Ramos (cell line): ENCODE data around the gene SUZ12.
"Not testable (repeated sequence)": the region's sequence is repeated elsewhere in the genome, so short reads cannot be mapped to it uniquely, and the experiment has no call there.

Experiments used
- in situ Hi-C: fragments of 300-500 bp; cut with MboI; formaldehyde crosslinking; loops from one replicate; pipeline ENCODE4 v1.14.3; 2022; ENCODE audit warnings: low sequenced_read_pairs; ENCODE audit not compliant: unreplicated experiment

Gene SUZ12

DNA sequence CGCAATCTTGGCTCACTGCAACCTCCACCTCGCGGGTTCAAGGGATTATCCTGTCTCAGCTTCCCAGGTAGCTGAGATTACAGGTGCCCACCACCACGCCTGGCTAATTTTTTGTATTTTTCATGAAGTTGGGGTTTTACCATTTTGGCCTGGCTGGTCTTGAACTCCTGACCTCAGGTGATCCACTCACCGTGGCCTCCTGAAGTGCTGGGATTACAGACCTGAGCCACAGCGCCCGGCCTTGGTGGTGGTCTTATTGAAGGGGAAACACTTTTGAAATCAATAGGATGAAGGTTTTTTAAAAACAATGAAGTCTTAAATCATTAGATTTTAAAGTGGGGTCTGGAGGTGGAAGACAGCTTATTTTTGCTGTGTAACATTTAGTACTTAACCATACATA, 5.6 kb downstream of the SUZ12 start:
- in situ Hi-C loops: not testable (repeated sequence)

DNA sequence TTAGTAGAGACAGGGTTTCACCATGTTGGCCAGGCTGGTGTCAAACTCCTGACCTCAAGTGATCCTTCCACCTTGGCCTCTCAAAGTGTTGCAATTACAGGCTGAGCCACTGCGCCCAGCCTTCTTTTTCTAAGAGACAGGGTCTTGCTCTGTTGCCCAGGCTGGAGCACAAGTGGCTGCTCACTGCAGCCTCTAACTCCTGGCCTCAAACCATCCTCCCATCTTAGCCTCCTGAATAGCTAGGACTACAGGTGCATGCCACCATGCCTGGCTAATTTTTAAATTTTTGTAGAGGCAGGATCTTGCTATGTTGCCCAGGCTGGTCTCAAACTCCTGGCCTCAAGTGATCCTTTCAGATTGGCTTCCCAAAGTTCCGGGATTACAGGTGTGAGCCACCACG, 15.1 kb downstream of the SUZ12 start:
- in situ Hi-C loops: loop anchor here (25.0 kb wide), 1 partner anchor 410 kb away; the partner anchor contains the start of gene ZNF207

DNA sequence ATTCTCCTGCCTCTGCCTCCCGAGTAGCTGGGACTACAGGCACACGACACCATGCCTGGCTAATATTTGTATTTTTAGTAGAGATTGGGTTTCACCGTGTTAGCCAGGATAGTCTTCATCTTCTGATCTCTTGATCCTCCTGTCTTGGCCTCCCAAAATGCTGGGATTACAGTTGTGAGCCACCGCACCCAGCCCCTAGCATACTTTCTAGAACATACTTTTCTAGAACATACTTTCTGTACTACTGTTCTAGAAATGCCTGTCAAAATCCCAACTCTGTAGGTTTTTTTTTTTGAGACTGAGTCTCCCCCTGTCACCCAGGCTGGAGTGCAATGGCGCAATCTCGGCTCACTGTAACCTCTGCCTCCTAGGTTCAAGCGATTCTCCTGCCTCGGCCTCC, 27.3 kb downstream of the SUZ12 start:
- in situ Hi-C loops: loop anchor here (5.0 to 25.0 kb wide), 2 partner anchors 398 to 1207 kb away; partner anchors contain the start of gene ZNF207

DNA sequence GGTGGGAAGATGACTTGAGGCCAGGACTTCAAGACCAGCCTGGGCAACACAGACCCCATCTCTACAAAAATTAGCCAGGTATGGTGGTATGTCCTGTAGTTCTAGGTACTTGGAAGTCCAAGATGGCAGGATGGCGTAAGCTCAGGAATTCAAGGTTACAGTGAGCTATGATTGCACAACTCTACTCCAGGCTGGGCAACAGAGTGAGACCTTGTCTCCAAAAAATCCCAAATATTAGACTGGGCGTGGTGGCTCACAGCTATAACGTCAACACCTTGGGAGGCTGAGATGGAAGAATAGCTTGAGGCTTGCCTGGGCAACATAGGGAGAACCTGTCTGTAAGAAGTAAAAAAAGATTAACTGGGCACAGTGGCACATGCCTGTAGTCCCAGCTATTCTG, 30.8 kb downstream of the SUZ12 start:
- in situ Hi-C loops: loop anchor here (25.0 kb wide), 1 partner anchor 395 kb away; the partner anchor contains the start of gene ZNF207

DNA sequence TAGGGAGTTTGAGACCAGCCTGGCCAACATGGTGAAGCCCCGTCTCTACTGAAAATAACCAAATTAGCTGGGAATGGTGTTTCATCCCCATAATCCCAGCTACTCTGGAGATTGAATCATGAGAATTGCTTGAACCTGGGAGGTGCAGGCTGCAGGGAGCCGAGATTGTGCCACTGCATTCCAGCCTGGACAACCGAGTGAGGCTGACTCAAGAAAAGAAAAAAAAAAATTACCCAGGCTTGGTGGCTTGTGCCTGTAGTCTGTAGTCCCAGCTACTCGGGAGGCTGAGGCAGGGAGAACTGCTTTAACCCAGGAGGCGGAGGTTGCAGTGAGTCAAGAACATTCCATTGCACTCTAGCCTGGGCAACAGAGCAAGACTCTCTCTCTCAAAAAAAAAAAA, 33.6 kb downstream of the SUZ12 start:
- in situ Hi-C loops: loop anchor here (25.0 kb wide), 1 partner anchor 392 kb away; the partner anchor contains the start of gene ZNF207

DNA sequence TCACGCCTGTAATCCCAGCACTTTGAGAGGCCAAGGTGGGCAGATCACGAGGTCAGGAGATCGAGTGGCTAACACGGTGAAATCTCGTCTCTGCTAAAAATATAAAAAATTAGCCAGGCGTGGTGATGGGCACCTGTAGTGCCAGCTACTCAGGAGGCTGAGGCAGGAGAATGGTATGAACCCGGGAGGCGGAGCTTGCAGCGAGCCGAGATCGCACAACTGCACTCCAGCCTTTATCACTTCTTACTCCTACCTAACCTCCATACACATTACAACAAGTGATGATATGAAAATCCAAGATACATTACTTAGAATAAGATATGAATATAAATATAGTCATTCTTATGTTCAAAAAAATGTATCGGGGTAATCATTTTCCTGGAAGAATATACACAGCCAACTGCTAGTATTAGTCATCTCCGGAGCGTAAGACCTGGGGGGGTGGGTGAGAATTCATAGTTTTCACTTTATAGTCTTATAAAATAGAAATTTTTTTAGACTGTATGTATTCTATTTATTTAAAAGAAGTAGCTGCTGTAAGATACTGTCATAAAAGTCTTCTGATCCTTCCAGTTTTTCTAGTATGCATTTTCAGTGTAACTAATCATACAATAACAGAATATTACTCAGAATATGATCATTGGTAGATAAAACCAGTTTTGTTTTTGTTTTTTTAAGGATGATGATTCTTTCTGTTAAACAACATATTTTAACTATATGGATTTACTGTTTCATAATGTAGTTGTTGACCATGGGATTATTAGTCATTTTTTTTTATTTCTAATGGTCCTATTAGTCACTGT, 37.7 kb downstream of the SUZ12 start:
- in situ Hi-C loops: loop anchor here (25.0 kb wide), 1 partner anchor 388 kb away; the partner anchor contains the start of gene ZNF207

DNA sequence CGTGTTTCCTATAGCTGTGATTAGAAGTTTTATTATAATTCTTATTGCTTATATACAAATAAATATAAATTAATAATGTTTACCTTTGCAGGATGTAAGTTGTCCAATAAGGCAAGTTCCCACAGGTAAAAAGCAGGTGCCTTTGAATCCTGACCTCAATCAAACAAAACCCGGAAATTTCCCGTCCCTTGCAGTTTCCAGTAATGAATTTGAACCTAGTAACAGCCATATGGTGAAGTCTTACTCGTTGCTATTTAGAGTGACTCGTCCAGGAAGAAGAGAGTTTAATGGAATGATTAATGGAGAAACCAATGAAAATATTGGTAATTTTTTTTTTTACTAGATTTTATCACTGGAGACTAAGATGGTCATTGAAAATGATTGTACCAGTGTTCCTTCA, 38.6 kb downstream of the SUZ12 start:
- in situ Hi-C loops: not testable (repeated sequence)

DNA sequence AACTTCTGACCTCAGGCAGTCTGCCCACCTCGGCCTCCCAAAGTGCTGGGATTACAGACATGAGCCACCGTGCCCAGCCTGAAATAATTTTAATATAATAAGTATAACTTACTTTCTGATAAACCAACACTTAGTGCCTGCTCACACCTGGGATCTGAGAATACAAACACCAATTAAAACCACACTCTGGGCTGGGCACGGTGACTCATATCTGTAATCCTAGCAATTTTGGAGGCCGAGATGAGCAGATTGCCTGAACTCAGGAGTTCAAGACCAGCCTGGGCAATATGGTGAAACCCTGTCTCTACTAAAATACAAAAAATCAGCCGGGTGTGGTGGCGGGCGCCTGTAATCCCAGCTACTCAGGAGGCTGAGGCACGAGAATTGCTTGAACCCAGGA, 55.0 kb downstream of the SUZ12 start:
- in situ Hi-C loops: not testable (repeated sequence)

DNA sequence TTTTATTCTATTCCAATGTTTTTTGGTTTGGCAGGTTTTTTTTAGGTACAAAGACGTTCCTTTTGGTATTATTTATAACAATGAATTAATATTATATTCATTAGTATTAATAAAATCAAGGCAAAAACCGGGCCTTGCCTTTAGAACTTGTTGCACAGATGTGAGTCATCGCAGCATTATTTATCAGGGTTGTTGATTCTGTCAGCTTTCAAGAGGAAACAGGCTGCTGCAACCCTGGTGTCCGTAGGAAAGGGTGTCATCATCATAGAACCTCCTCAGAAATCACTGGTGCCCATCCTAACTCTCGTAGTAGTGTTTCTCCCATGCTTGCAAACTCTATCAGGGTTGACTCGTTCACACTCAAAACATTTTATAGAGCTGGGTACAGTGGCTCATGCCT, 60.2 kb downstream of the SUZ12 start:
- in situ Hi-C loops: no loop called here

DNA sequence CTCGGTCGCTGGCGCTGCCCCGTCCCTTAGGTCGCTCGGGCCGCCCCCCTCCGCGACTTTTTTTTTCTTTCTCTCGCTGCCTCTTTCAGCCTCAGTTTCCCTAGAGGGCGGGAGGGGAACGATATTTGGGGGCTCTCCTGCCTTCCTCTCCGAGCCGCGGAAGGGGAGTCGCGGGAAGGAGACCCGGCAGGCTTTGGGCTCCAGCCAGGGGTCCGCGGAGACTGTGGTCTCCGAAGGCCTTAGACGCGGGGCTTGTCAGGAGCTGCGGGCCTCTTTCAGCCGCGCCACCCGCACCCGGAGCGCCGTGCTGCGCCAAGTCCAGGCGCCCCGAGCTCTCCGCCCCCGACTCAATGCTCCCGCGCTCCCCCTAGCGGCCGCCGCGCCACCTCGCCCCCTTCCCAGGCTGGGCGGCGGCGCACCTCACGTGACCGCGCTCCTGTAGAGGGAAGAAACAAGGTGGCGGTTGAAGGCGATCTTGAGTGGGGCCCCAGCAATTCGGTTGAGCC, 70.2 kb downstream of the SUZ12 start, which contains the start of gene LRRC37B:
Gene LRRC37B (plus strand): TSS at position 427 of the 506 bp plus-strand sequence. CDS start 14,010 bp downstream, outside the sequence.
- in situ Hi-C loops: no loop called here

DNA sequence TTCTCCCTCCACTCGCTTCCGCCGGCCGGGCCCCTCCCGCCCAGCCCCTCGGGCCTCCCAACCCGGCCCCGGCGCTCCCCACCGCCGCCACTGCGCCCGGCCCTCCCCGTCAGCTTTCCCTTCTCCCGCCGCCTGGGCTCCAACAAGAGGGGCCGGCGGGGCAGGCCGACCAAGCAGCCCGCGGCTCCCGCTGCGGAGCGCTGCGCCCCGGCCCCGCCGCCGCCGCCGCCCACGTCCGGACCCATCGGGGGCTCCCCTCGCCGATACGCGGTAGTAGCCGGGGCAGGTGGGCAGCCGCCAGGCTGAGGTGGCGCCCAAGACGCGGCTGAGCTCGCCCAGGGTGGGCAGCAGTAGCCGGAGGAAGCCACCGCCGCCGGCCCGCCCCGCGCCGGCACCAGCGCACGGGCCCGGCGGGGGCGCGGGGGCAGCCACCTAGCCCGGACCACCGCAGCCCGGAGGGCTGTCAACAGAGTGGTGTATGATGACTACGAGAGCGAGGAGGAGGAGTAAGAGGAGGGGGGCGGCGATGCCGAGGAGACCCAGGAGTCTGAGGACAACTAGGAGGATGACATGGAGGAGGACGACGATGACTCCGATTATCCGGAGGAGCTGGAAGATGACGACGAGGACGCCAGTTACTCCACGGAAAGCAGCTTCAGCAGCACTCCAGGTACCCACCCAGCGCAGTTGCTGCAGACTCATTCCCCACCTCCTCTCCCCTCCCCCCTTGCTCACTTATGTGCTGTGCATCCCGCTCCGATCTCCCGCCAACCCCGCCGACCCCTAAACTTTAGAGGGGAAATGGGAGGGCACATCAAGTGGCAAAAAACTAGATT, 70.9 kb downstream of the SUZ12 start:
- in situ Hi-C loops: no loop called here

DNA sequence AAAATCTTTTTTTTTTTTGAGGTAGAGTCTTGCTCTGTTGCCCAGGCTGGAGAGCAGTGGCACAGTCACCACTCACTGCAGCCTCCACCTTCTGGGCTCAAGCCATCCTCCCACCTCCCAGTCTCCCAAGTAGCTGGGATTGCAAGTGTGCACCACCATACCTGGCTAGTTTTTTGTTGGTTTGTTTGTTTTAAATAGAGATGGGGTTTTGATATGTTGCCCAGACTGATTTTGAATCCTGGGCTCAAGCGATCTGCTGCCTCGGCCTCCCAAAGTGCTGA, 72.4 kb downstream of the SUZ12 start:
- in situ Hi-C loops: no loop called here

DNA sequence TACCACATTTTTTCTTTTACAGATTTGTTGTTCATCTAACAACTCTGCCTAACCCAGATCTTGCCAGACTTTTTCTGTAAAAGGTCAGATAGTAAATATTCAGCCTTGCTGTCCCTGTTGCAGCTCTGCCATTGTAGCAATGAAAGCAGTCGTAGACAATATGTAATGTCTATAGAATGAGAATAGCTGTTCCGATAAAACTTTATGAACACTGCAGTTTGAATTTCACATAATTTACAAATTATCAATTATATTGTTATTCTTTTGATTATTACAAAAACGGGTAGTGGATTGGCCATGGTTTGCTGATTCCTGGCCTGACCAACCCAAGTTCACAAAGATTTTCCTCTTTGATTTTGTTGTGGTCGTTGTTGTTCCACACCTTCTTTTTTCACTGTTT, 73.3 kb downstream of the SUZ12 start:
- in situ Hi-C loops: loop anchor here (10.0 kb wide), 1 partner anchor 125 kb away; no protein-coding TSS in a partner anchor

DNA sequence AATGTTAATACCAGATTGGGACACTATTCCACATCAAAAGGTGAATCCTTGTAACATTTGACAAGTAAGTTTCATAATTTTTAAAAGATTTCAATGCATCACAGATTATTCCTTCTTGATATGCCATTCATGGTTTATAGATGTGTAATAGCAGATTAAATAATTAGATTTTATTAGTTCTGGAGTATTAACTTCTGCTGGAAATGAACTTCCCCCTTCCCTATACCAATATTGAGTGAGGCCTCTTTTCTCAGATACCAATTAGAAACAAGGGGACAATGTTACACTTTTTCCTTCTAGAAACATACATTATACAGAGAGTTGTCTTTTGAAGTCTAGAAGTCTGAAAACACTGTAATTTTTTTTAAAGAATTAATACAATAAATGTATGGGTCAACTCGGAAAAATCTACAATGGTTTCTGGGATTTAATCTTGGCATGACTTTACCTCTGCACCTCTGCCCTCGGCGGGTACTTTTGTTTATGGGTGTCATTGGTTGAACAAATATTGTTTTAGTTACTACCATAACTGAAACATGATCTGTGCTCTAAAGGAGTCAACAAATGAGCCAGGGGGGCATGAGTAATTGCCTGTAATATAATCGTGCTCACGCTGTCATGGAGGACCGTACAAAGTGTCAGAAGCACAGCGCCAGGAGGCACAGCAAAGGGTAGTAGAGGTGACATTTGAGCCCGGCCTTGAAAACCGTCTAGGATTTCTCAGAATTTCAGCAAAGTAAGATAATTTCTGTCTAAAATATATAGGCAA, 78.6 kb downstream of the SUZ12 start:
- in situ Hi-C loops: loop anchor here (10.0 kb wide), 1 partner anchor 119 kb away; no protein-coding TSS in a partner anchor

DNA sequence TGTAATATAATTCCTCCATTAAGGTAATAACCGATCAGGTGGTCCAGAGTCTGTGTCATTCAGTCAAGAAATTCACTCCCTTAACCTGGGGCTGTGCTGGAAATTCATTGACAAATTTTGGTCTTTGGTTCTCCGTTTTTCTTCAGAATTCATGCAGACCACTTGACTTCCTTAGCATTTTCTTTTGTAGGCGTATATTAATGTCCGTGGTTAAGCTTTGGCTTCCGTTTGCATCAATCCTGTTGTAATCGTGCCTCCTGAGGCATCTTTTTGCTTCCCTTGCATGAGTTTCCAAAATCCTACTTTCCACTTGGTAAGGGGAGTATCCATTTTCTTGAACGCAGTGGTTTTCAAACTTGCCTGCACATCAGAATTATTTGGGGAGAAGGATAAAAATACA, 79.4 kb downstream of the SUZ12 start:
- in situ Hi-C loops: loop anchor here (10.0 kb wide), 1 partner anchor 119 kb away; no protein-coding TSS in a partner anchor

DNA sequence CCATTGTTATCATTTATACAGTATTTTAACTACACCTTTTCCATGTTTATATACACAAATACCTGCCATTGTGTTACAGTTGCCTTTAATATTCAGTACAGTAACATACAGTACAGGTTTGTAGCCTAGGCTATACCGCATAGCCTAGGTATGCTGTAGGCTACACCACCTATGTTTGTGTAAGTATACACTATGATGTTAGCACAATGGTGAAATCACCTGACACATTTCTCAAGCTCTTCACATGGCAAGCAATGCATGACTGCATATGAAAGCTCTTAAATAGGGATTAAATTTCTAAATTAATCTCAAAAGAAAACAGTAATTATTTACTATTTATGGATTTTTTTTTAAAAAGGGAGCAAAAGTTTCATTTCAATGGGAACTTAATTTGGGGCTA, 82.4 kb downstream of the SUZ12 start:
- in situ Hi-C loops: loop anchor here (10.0 kb wide), 1 partner anchor 116 kb away; no protein-coding TSS in a partner anchor

DNA sequence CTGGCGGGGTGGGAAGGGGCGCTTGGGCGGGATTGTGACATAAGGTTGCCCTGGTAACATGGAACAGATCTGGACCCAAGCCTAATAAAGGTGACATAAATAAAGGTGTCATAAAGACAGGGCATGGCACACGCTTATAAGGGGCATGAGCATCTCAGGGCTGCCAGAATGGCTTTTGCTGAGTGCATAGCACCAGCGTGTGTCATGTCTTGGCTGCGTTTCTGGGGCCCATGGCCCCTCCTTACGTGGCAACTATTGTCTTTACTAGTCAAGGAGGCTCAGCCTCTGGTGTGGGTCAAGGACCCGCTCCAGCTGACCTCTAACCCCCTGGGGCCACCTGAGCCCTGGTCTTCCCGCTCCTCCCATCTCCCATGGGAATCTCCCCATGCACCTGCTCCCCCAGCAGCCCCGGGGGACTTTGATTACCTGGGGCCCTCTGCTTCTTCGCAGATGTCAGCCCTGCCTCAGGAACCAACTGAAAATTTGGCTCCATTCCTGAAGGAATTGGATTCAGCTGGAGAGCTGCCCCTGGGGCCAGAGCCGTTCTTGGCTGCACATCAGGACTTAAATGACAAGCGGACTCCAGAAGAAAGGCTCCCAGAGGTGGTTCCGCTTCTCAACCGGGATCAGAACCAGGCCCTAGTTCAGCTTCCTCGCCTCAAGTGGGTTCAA, 84.3 kb downstream of the SUZ12 start:
- in situ Hi-C loops: no loop called here

DNA sequence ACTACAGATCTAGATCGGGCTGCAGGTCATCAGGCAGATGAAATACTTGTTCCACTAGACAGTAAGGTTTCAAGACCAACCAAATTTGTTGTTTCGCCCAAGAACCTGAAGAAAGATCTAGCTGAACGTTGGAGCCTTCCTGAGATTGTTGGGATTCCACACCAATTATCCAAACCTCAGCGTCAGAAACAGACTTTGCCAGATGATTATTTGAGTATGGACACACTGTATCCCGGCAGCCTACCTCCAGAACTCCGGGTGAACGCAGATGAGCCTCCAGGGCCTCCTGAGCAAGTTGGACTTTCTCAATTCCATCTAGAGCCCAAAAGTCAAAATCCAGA, 84.8 kb downstream of the SUZ12 start:
- in situ Hi-C loops: no loop called here

DNA sequence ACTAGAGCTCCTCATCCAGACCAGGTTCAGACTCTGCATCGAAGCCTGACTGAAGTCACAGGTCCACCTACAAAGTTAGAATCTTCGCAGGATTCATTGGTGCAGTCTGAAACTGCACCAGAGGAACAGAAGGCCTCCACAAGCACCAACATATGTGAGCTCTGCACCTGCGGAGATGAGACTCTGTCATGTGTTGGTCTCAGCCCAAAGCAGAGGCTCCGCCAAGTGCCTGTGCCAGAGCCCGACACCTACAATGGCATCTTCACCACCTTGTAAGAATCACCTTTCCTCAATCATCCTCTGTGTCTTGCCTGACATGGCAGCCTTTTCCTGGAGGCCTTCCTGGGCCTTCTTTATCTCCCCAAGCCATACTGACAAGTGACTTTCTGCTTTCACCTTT, 85.7 kb downstream of the SUZ12 start:
- in situ Hi-C loops: not testable (repeated sequence)

DNA sequence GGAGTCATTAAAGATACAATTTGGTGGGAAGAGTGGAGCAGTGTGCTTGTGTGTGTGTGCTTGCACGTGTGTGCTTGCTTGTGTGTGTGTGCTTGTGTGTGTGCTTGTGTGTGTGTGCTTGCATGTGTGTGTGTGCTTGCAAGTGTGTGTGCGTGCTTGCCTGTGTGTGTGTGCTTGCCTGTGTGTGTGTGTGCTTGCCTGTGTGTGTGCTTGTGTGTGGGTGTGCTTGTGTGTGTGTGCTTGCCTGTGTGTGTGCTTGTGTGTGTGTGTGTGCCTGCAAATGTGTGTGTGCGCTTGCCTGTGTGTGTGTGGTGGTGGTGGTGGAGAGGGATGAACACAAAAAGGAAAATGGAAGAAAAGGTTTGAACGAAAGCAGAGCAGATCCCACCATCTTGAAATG, 90.5 kb downstream of the SUZ12 start:
- in situ Hi-C loops: not testable (repeated sequence)
